GM12891 (cell line): Measurements from ENCODE around the gene MRPS10.

Experiments
- DNase-seq: peaks from one replicate; pipeline ENCODE4 v3.0.0; 2011; ENCODE audit warnings: low spot score; ENCODE audit not compliant: insufficient read length
- FAIRE-seq: peaks from 2 replicates; lab custom pipeline; 2011; peaks lifted over from hg19 to GRCh38; lab: Jason Lieb, UNC
- PAX5 ChIP-seq: IDR thresholded peaks from 2 replicates; pipeline ENCODE4 v1.6.1; 2011; ENCODE audit warnings: low read length, moderate library complexity, mild to moderate bottlenecking; ENCODE audit not compliant: insufficient read depth, severe bottlenecking
- POLR2A ChIP-seq: IDR thresholded peaks from 2 replicates; pipeline ENCODE4 v1.6.1; 2011; ENCODE audit warnings: low read depth, low read length, control low read depth
- POLR2AphosphoS5 ChIP-seq: IDR thresholded peaks from 2 replicates; pipeline ENCODE4 v1.6.1; 2011; ENCODE audit warnings: low read depth, low read length, control low read depth
- POU2F2 ChIP-seq: IDR thresholded peaks from 2 replicates; pipeline ENCODE4 v1.6.1; 2011; ENCODE audit warnings: low read depth, mild to moderate bottlenecking, control low read depth, low read length, moderate library complexity
- SPI1 ChIP-seq: IDR thresholded peaks from 2 replicates; pipeline ENCODE4 v1.6.1; 2011; ENCODE audit warnings: low read depth, low read length, control low read depth
- TAF1 ChIP-seq: IDR thresholded peaks from 2 replicates; pipeline ENCODE4 v1.6.1; 2011; ENCODE audit warnings: low read depth, low read length, control low read depth

MRPS10 gene

DNA sequence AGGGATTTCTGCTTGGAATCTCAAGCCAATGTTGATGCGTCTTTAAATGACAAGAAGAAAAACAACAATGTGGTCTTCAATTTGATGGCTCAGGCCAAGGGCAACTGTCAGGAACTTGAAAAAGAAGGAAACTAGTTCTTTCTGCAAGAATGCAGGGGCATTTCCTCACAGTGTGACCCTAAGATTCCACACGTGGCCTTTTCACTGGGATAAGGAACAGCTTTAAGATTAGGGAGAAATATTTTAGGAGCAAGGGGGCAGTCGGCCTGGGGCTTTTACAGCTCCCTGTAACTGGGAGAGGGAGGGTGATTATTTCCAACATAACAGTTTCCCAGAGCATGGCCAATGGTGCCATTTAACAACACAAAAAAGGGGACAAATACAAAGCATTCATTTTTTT, 39.4 kb upstream of the MRPS10 start:
- DNase-seq = no peak
- FAIRE-seq = no peak
- TF ChIP-seq PAX5 = no peak
- TF ChIP-seq POLR2AphosphoS5 = no peak
- TF ChIP-seq POLR2A = no peak
- TF ChIP-seq SPI1 = no peak
- no peak for TF ChIP-seq TAF1
- TF ChIP-seq POU2F2 = no peak

DNA sequence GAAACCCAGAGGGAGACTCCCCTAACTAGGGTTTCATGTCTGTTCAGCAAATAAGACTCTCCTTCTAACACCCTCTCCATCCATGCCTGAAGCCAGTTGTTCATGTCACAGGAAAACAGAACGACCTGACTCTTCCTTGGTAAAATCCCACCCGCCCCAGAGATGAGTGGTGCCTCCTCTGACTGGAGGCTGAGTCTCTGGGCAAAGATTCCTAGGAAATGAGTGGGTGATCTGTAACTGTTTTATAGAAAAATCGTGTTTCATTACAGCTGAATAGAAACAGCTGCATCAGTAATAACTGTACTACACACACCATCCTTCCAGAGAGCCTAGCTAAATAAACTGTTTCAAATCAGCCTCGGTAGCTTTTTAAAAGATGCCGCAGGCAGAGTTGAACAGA, 37.4 kb upstream of the MRPS10 start:
- DNase-seq (no peak), FAIRE-seq (no peak)
- no peak for TF ChIP-seq SPI1
- no peak for TF ChIP-seq POLR2A
- no peak for TF ChIP-seq POU2F2
- TF ChIP-seq PAX5 = no peak
- no peak for TF ChIP-seq TAF1
- TF ChIP-seq POLR2AphosphoS5 = no peak

DNA sequence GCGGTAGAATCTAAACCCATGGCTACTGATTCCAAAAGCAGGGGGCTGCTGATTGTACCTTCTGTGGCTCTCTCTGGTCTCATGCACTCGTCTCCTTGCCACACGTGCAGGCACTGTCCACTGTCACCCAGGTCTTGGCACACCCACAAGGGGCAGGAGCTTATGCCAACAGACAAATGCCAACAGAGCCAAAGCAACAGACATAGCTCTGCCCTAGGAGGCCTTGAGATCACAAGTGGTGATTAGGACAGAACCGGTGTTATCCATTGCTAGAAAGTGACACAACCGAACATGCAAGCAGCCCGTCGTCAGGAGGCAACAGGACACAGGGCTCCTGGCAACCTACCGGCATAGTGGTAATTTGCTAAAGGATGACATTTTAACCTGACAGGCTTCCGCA, 36.8 kb upstream of the MRPS10 start:
- TF ChIP-seq POLR2AphosphoS5 (no peak), SPI1 (no peak), PAX5 (no peak), POU2F2 (no peak), TAF1 (no peak), POLR2A (no peak)
- FAIRE-seq = no peak
- DNase-seq = no peak

DNA sequence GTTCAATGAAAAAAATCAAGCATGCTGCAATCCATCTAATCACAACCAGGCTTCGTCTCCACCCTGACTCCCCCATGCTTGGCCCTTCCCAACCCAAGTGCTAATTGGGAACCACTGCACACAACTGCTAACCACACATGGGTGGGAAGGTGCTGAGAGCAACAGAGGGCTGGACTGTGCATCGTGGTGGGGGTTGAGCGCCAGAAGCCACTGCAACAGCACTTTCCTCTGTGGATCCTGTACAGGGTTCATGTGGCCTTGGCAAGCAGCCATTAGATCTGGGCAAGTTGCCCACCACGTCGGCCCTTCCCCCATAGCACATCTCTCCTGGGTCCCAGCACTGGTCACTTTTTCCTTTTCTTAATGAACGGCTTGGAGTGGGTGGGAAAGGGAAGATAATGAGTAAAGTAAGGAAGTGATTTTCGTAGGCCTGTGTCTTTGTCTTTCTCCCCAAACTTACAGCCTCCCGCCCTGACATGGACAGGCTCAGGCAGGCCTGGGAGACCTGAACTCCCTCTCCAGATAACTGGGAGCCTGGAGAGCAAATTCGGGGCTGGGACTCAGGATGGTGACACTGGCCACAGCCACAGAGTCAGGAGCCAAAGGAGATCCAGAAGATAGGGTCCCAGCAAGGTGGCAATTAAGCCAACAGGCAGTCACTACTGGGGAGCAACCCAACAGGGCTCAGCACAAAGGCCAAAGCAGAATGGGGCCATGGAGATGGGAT, 34.4 kb upstream of the MRPS10 start:
- DNase-seq = no peak
- no peak for TF ChIP-seq POLR2A
- no peak for FAIRE-seq

DNA sequence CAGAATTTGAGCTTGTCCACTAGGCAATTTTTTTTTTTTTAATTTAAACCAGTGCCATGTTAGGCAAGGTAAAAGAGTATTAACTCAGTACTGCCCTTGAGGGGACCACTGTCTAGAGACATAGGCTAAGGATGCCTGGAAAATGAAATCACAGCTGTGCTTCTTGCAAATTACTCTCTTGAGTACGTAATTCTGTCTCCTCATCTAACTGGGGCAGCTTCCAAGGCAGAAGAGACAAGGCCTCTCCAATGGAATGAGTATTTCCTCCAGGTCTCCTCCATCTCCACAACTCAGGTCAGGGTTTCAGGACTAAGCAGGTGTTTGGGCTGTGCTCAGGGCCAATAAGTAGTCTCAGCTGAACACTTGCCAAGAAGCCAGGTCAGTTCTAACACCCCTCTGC, 33.8 kb upstream of the MRPS10 start:
- no peak for DNase-seq
- TF ChIP-seq POLR2A (no peak), POU2F2 (no peak), TAF1 (no peak), SPI1 (no peak), PAX5 (no peak), POLR2AphosphoS5 (no peak)
- FAIRE-seq = no peak

DNA sequence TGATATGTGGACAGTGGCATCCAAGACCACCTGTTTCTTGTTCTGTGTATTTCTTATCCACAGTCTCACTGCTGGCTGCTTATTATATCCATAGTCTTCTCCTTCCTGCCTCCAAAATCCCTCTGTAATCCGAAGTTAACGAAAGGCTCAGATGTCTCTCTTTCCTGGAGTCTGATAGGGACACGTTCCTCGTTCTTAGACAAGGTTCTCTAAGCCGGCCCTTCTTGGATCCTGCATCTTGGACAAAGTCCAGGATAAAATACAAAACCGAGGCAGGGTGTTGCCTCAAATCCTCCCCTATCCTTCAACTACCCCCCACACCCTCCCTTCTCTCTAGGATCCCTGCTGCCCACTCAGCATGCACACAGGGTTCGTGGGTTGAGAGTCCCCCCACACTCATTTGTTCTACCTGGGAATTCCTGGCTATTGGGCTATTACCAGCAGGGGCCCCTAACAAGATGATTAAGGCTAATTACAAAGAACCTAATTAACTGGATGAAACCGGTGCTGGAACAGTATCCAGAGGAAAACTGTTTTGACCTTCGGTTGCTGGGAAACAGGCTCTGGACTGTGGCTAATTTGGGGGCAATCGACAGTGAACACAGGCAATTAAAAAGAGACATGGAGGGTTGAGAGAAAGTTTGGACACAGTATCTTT, 32.7 kb upstream of the MRPS10 start:
- no peak for DNase-seq
- TF ChIP-seq TAF1 (no peak), SPI1 (no peak), PAX5 (no peak), POU2F2 (no peak), POLR2AphosphoS5 (no peak), POLR2A (no peak)
- no peak for FAIRE-seq

DNA sequence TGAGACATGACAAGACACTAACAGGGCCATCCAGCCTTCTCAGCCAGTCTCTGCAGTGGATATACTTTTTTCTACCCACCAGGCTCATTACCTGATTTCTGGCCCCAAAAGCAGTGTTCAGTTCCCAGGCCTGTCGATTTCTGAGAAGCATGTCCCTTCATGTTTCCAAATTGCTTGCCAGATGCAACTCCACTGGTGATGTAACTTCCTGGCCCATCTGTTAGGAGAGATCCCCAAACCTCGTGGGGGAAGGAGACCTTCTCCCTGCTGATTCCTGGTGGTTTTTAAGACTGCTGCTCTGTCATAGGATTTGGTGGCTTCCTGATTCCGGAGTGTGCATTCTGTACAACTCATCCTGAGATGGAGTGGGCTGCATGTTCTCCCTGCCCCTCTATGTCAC, 31.6 kb upstream of the MRPS10 start:
- no peak for FAIRE-seq
- TF ChIP-seq POLR2A = no peak
- no peak for TF ChIP-seq PAX5
- TF ChIP-seq POU2F2 = no peak
- no peak for TF ChIP-seq POLR2AphosphoS5
- TF ChIP-seq TAF1 = no peak
- no peak for TF ChIP-seq SPI1

DNA sequence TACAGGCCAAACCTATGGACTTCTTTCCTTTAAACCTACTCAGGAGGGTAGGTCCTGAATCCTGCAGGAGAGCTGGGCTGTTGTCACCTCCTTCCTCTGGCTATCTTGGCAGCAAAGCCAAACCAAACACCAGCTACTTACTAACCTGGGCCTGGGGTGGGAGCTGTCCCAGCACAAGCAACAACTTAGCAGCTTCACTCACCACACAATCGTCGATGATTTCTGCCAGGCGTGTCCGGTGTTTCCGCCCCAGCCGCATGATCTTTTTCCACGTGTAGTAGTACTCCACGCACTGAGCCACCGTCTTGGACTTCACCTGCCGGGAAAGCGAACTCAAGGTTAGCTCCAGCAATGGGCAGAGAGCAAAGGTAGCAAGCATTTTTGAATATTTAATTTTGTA, 25.4 kb upstream of the MRPS10 start:
- FAIRE-seq (no peak), DNase-seq (no peak)
- TF ChIP-seq TAF1 = no peak
- no peak for TF ChIP-seq POLR2AphosphoS5
- TF ChIP-seq PAX5 = no peak
- TF ChIP-seq POU2F2 = no peak
- no peak for TF ChIP-seq SPI1
- no peak for TF ChIP-seq POLR2A

More for the DNA sequence above, 31.6 kb upstream of the MRPS10 start:
- no peak for DNase-seq

DNA sequence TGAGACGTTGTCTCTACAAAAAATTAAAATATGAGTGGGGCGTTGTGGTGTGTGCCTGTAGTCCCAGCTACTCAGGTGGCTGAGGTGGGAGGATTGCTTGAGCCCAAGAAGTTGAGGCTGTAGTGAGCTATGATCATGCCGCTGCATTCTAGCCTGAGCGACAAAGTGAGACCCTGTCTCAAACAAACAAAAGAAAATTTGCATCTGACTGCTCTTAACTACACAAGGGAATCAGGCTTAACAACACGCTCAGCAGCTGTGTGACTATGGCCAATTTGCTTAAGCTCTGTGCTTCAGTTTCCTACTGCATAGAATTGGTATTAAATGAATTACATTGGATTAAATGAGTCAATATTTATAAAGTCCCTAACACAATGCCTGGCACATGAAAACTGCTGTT, 24.3 kb upstream of the MRPS10 start:
- DNase-seq = no peak
- TF ChIP-seq POLR2A (no peak), PAX5 (no peak), TAF1 (no peak), SPI1 (no peak)
- no peak for FAIRE-seq

DNA sequence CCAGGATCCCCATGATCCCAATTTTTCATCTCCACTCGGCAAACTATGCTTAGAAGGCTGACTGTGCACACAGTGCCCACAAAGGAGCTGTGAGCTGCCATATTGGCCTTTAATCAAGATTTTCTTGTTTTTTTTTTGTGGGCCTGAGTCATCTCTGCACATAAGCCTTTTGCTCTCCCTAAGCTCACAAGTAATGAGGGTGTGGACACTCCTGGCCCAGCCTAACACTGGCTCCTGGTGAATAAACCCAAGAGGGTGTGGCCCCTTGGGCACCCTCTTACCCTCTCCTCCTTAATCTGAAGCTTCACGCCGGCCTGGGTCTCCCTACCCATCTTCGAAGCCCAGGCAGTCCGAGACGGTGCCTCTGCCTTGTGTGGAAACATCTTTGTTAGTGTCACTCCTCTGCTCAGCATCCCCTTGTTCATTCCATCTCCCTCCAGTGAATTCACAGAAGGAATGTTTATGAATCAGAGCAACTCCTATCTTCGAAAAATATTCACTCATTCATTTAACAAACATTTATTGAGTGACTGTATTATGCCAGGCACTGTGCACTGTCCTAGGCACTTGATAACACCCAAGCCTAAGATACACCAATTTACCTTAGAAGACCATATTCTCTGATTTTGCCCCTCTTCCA, 22.2 kb upstream of the MRPS10 start:
- no peak for FAIRE-seq
- no peak for DNase-seq
- TF ChIP-seq SPI1 (no peak), POU2F2 (no peak), POLR2A (no peak), PAX5 (no peak), POLR2AphosphoS5 (no peak), TAF1 (no peak)
